Astrocyte (in vitro differentiated cells and primary cell): ENCODE data around the gene UCN.

Experiments used
- EZH2 ChIP-seq: IDR thresholded peaks from 2 replicates; pipeline ENCODE4 v1.6.1; 2012; ENCODE audit warnings: mild to moderate bottlenecking, low read length, inconsistent platforms; ENCODE audit not compliant: insufficient read depth
- TF ChIP-seq, protein P1 (sequence below): IDR thresholded peaks from 2 replicates; pipeline ENCODE4 v1.5.1; 2011; ENCODE audit warnings: low read depth, mild to moderate bottlenecking, inconsistent platforms, low read length, moderate library complexity; ENCODE audit not compliant: insufficient read depth

DNA sequence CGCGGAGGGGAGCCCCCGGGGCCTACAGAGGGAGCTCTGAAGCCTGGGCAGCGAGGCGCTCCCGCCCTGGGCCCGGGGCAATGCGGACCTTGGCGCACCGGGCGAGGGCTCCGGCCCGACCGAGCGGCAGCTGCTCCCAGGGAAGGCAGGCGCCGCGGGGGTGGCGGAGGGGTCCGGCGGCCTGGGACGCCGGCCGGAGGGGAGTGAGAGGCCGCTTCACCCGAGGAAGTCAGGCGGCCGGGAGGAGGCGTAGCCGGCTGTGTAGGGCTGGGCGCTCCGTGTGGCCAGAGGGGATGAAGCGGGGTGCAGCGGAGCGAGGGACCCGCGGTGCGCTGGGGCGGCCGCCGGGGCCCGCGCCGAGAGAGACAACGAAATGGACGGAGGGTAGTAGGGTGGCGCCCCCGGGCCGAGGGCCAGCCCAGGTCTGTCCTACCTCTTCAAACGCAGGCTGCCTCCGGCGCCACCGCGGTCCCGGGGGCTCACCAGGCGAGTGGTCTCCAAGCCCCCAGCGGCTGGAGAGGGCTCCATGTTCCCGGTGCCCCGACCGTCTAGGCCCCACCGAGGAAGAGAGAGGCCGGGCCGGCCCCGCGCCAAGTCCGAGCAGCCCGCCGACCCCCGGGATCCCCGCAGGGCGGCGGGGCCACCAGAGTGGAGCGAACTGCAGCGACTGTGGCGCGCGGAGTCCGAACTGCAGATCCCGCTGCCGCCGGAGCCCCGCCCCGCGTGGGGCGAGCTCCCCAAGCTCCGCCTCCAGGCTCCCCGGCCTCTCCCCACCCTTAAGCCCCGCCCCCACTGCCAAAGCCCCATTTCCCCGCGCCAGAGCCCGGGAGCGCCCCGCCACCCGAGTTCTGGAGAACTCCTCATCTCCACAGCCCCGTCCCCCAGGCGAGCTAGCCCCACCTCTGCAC is 45.6 kb downstream of the UCN start, which contains the start of gene SLC30A3:
- peak; percentile 89 for TF ChIP-seq EZH2
- TF ChIP-seq, protein P1, sequence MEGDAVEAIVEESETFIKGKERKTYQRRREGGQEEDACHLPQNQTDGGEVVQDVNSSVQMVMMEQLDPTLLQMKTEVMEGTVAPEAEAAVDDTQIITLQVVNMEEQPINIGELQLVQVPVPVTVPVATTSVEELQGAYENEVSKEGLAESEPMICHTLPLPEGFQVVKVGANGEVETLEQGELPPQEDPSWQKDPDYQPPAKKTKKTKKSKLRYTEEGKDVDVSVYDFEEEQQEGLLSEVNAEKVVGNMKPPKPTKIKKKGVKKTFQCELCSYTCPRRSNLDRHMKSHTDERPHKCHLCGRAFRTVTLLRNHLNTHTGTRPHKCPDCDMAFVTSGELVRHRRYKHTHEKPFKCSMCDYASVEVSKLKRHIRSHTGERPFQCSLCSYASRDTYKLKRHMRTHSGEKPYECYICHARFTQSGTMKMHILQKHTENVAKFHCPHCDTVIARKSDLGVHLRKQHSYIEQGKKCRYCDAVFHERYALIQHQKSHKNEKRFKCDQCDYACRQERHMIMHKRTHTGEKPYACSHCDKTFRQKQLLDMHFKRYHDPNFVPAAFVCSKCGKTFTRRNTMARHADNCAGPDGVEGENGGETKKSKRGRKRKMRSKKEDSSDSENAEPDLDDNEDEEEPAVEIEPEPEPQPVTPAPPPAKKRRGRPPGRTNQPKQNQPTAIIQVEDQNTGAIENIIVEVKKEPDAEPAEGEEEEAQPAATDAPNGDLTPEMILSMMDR, result no peak
